Bronchial epithelial cell (primary cell): ENCODE results near the gene MBP. TPM values are rescaled to one million over a fixed set of nuclear protein-coding genes. Genes with fewer than 3 reads are reported as not detected.

Experiments used
- DNase-seq: peaks from one replicate; pipeline ENCODE4 v3.0.0-alpha.2; 2010; ENCODE audit warnings: low read depth
- FAIRE-seq: peaks from 2 replicates; lab custom pipeline; 2011; peaks lifted over from hg19 to GRCh38; lab: Jason Lieb, UNC
- H3K27me3 ChIP-seq: 2 replicates; pipeline ENCODE4 v1.5.1; 2011; ENCODE audit warnings: low read length; ENCODE audit not compliant: control insufficient read depth, insufficient read depth
- H3K36me3 ChIP-seq: 2 replicates; pipeline ENCODE4 v1.5.1; 2011; ENCODE audit warnings: low read length; ENCODE audit not compliant: control insufficient read depth, insufficient read depth
- H3K4me3 ChIP-seq: 2 replicates; pipeline ENCODE4 v1.5.1; 2011; ENCODE audit warnings: mild to moderate bottlenecking, low read depth, low read length, control low read depth
- total RNA-seq: library from RNA; depleted of rRNA; stranded (reverse); fragments of >200 nt; gene quantifications from 2 replicates; pipeline ENCODE4 v1.2.1, GENCODE V29; 2014
- TF ChIP-seq, protein P1 (sequence below): IDR thresholded peaks from 2 replicates; pipeline ENCODE4 v1.5.1; 2011; ENCODE audit warnings: mild to moderate bottlenecking, moderate library complexity, low read length, control low read depth, inconsistent platforms; ENCODE audit not compliant: insufficient read depth, severe bottlenecking

MBP gene
- total RNA-seq, 1 donor from 2014 or later, result 26.6 TPM

DNA sequence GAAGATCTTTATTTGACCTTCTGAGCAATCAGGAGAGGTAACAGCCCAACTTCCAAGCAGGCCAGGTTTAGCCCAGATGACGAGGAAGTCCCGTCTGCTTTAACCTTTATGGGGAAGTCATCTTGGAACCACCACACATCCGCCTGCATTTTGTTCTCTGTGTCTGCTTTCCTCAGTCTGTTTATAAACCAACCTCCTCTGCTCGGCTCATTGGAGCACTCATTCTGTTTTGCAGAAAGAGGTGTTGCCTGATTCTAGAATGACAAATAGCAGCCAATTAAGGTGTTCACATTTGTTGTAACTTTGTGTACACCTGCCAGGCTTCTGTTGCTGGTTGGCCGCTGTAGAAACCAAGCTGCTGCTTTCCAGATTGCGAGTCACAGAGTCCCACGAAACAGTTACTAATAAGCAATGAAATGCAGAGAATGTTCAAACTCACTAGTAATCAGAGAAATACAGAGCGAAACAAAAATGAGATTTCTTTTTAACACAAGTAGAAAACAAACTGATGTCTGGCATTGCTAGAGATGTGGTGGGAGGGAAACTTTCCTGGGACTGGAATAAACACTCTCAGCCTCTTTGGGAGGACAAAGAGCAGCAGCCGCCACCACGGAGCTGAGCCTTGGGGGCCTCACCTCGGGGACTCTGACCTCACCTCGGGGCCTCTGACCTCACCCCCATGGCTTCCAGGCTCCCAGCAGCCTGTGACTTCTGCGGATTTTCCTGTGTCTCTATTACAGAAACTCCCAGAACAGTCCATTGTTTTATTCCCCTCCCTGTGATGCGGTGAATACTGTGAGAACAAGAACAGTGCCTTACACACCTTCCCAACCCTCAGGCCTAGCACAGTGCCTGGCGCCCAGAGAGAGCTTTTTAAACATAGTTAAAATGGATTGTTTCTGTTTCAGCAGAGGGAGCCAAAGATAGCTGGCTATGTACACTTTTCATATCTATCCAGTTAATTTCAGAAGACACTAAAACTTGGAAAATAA lies 64.0 kb downstream of the MBP start:
- Histone ChIP-seq H3K36me3 (peaks cover 1% of the 10 kb centered on the region), H3K27me3 (no peaks in the 10 kb centered on the region), H3K4me3 (no peak overlapping the region)
- DNase-seq (peak; percentile 48), FAIRE-seq (no peak)
- TF ChIP-seq, protein P1, sequence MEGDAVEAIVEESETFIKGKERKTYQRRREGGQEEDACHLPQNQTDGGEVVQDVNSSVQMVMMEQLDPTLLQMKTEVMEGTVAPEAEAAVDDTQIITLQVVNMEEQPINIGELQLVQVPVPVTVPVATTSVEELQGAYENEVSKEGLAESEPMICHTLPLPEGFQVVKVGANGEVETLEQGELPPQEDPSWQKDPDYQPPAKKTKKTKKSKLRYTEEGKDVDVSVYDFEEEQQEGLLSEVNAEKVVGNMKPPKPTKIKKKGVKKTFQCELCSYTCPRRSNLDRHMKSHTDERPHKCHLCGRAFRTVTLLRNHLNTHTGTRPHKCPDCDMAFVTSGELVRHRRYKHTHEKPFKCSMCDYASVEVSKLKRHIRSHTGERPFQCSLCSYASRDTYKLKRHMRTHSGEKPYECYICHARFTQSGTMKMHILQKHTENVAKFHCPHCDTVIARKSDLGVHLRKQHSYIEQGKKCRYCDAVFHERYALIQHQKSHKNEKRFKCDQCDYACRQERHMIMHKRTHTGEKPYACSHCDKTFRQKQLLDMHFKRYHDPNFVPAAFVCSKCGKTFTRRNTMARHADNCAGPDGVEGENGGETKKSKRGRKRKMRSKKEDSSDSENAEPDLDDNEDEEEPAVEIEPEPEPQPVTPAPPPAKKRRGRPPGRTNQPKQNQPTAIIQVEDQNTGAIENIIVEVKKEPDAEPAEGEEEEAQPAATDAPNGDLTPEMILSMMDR, result no peak

DNA sequence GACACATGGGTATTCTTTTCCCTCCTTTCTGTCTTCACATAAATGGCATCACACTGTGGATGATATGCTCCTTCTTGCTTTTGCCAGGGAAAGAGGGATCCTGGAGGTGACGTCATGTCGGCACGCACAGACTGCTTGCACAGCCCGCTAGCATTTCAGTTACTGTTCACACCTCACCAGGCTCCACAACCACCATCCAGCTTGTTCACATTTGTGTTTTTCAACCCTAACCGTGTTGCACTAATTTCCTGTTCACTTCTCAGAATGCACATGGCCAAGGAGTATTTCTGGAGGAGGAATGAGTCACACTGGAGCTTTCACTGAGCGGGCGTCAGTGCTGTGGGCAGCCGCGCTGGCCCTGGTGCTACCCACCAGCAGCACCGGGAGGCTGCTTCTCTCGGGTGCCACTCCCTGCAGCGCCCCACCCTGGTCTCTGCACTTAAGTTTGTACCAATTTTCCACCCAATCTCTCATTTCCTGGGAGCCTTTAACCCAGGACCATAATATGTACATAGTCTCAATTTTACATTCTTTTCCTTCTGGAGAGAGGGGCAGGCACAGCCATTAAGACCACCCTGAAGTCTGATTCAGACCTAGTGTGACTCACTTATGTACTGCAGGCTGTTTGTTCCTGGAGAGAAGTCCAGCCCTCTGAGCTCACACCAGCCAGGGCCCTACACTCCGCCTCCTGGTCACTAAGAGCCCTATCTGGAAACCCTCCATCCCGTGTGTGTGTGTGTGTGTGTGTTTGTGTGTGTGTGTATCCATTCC lies 65.1 kb downstream of the MBP start:
- FAIRE-seq, result no peak
- DNase-seq, result peak; percentile 86
- TF ChIP-seq, protein P1, result peak; percentile 1
- Histone ChIP-seq H3K36me3 (peaks cover 1% of the 10 kb centered on the region), H3K27me3 (no peaks in the 10 kb centered on the region), H3K4me3 (no peak overlapping the region)

DNA sequence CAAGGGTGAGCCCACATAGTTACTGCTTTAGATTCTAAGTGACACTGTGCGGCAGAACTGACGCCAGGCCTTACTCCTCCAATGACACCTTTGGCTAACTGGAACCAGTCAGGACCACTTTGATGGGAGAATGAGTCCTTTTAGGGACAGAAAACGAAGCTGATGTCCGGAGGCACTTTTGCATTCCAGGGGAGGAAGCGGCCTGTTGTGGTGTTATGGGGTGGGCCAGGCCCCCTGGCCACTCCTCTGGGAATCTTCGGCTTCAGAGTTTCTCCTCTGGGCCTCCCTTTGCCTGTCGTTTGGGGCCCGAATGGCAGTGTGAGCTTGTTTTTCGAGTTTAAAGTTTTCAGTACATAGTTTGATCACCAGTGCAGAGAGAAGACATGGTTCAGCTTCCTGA lies 65.9 kb downstream of the MBP start:
- Histone ChIP-seq H3K36me3 (peaks cover 1% of the 10 kb centered on the region), H3K27me3 (no peaks in the 10 kb centered on the region), H3K4me3 (no peak overlapping the region)
- TF ChIP-seq, protein P1, result no peak
- no peak for DNase-seq
- FAIRE-seq, result no peak

DNA sequence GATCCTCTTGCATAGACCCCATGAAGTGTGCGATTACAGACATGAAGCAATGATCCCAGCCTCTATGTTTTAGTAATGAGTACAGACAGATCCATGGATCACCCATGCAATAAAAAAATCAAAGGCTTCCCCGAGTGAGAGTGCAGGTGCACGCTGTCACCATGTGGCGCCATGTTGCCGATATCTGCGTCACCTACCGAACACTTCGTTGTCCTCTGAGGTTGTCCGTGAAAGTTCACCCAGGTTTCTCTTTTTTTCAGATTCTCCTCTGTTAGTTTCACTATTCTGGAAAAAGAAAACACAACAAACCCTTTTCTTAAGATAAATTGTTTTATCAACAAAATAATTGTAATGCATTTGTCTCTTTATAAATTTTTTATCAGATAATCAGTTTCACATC lies 66.5 kb downstream of the MBP start:
- FAIRE-seq (no peak), DNase-seq (no peak)
- no peak overlapping the region for H3K4me3 ChIP-seq
- TF ChIP-seq, protein P1, result no peak
- peaks cover 1% of the 10 kb centered on the region for H3K36me3 ChIP-seq
- H3K27me3 ChIP-seq, result no peaks in the 10 kb centered on the region

DNA sequence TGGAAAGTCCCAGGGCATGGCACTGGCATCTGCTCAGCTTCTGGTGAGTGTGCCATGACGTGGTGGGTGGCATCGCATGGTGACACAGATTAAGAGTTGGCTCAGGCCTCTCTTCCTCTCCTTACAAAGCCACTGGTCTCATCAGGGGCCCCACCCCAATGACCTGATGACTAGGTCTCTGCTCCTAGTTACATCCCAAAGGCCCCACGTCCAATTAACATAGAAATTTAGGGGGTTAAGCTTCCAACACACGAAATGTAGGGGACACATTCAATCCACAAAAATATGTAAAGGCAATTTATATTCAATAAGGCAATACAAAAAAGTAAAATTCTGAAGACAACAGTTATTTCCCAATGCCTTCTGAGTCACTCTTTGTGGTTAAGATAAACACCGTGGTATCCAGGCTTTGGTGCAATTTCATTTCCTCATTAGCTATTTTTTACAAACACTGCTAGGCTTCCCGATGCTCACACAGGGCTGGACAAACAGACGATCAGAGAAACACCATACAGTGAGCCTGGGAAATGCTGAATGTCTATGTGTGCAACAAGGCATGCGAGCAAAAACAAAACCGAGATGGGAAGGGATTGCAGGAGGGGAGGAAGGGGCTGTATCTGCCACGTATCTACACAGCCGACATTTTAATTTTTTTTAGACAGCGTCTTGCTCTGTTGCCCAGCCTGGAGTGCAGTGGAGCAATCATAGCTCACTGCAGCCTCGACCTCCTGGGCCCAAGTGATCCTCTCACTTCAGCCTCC lies 67.2 kb downstream of the MBP start:
- no peak for FAIRE-seq
- DNase-seq, result peak; percentile 91
- no peaks in the 10 kb centered on the region for H3K27me3 ChIP-seq
- H3K4me3 ChIP-seq, result no peak overlapping the region
- TF ChIP-seq, protein P1, result no peak
- H3K36me3 ChIP-seq, result peaks cover 1% of the 10 kb centered on the region
